ENCODE data around the gene TRPV2.

TRPV2 gene

GRCh38 chr17:16418685-16419068 lies 3.3 kb downstream of the TRPV2 start:
- Histone ChIP-seq H2AFZ (ENCODE audit: low read depth, low read length) (no peak overlapping the region), H3K27me3 (ENCODE audit: insufficient read depth, low read length, poor library complexity) (no peaks in the 10 kb centered on the region), H3K4me3 (ENCODE audit: low read depth in 1 of 2, low read length in 2 of 2) (no peak overlapping the region), H3K9me3 (ENCODE audit: insufficient read depth, low read length, severe bottlenecking) (no peaks in the 10 kb centered on the region), H3K9ac (ENCODE audit: low read depth, low read length) (no peak overlapping the region), H3K4me2 (ENCODE audit: insufficient read depth, low read length) (no peak overlapping the region), H4K20me1 (ENCODE audit: insufficient read depth, low read length) (peaks cover 2% of the 10 kb centered on the region; the same call in 1 of the 2 replicates), H3K4me1 (ENCODE audit: insufficient read depth, low read length) (peaks cover 31% of the 10 kb centered on the region), H3K27ac (ENCODE audit: low read length) (no peak overlapping the region; the same call in 1 of the 2 replicates), H3K36me3 (ENCODE audit: insufficient read depth, low read length) (peaks cover 47% of the 10 kb centered on the region), H3K79me2 (ENCODE audit: insufficient read depth, low read length) (peaks cover 24% of the 10 kb centered on the region)
- TF ChIP-seq CTCF (IDR thresholded peaks at IDR 0.05; ENCODE audit: borderline replicate concordance, extremely low read depth, low read length, poor library complexity, severe bottlenecking) = no peak
- TF ChIP-seq EZH2 (IDR thresholded peaks at IDR 0.05; ENCODE audit: borderline replicate concordance, low read depth, low read length, severe bottlenecking) = no peak
- DNase-seq = no peak
- no peak for ATAC-seq (ENCODE audit: insufficient read depth, low read depth)

GRCh38 chr17:16419074-16419928 lies 3.9 kb downstream of the TRPV2 start:
- no peak overlapping the region for H3K4me3 ChIP-seq (ENCODE audit: low read depth in 1 of 2, low read length in 2 of 2)
- TF ChIP-seq CTCF (IDR thresholded peaks at IDR 0.05; ENCODE audit: borderline replicate concordance, extremely low read depth, low read length, poor library complexity, severe bottlenecking) (no peak), EZH2 (IDR thresholded peaks at IDR 0.05; ENCODE audit: borderline replicate concordance, low read depth, low read length, severe bottlenecking) (no peak)
- DNase-seq (no peak), ATAC-seq (ENCODE audit: insufficient read depth, low read depth) (no peak)
- H3K4me1 ChIP-seq (ENCODE audit: insufficient read depth, low read length) = peaks cover 31% of the 10 kb centered on the region
- H3K79me2 ChIP-seq (ENCODE audit: insufficient read depth, low read length) = peaks cover 24% of the 10 kb centered on the region
- no peak overlapping the region for H3K27ac ChIP-seq (ENCODE audit: low read length)
- peaks cover 47% of the 10 kb centered on the region for H3K36me3 ChIP-seq (ENCODE audit: insufficient read depth, low read length)
- H2AFZ ChIP-seq (ENCODE audit: low read depth, low read length) = no peak overlapping the region
- H3K9ac ChIP-seq (ENCODE audit: low read depth, low read length) = no peak overlapping the region
- H3K4me2 ChIP-seq (ENCODE audit: insufficient read depth, low read length) = no peak overlapping the region
- no peaks in the 10 kb centered on the region for H3K9me3 ChIP-seq (ENCODE audit: insufficient read depth, low read length, severe bottlenecking)
- peaks cover 2% of the 10 kb centered on the region; the same call in 1 of the 2 replicates for H4K20me1 ChIP-seq (ENCODE audit: insufficient read depth, low read length)
- H3K27me3 ChIP-seq (ENCODE audit: insufficient read depth, low read length, poor library complexity) = no peaks in the 10 kb centered on the region

- H3K4me3 ChIP-seq (ENCODE audit: low read depth in 1 of 2, low read length in 2 of 2) = no peak overlapping the region
- no peak overlapping the region for H2AFZ ChIP-seq (ENCODE audit: low read depth, low read length)
- TF ChIP-seq CTCF (IDR thresholded peaks at IDR 0.05; ENCODE audit: borderline replicate concordance, extremely low read depth, low read length, poor library complexity, severe bottlenecking) (no peak), EZH2 (IDR thresholded peaks at IDR 0.05; ENCODE audit: borderline replicate concordance, low read depth, low read length, severe bottlenecking) (no peak)
- H3K4me1 ChIP-seq (ENCODE audit: insufficient read depth, low read length) = peaks cover 29% of the 10 kb centered on the region
- H4K20me1 ChIP-seq (ENCODE audit: insufficient read depth, low read length) = peaks cover under 1% of the 10 kb centered on the region; the same call in 1 of the 2 replicates
- H3K27ac ChIP-seq (ENCODE audit: low read length) = no peak overlapping the region
- H3K27me3 ChIP-seq (ENCODE audit: insufficient read depth, low read length, poor library complexity) = no peaks in the 10 kb centered on the region
- DNase-seq (no peak), ATAC-seq (ENCODE audit: insufficient read depth, low read depth) (no peak)
- H3K4me2 ChIP-seq (ENCODE audit: insufficient read depth, low read length) = no peak overlapping the region
- no peak overlapping the region for H3K9ac ChIP-seq (ENCODE audit: low read depth, low read length)
- no peaks in the 10 kb centered on the region for H3K9me3 ChIP-seq (ENCODE audit: insufficient read depth, low read length, severe bottlenecking)
- H3K79me2 ChIP-seq (ENCODE audit: insufficient read depth, low read length) = peaks cover 24% of the 10 kb centered on the region
- peaks cover 47% of the 10 kb centered on the region for H3K36me3 ChIP-seq (ENCODE audit: insufficient read depth, low read length)
These were observed 4.5 kb downstream of the TRPV2 start for GRCh38 chr17:16419929-16420271.
